GM12878 (cell line): ENCODE results near the gene TMCO1. TPM values are rescaled to one million over a fixed set of nuclear protein-coding genes. Genes with fewer than 3 reads are reported as not detected.

Source experiments
- CUX1 ChIP-seq: IDR thresholded peaks from 2 replicates; pipeline ENCODE4 v1.6.1; 2012; ENCODE audit warnings: improper control_type of control experiment, low read depth, low read length; ENCODE audit not compliant: insufficient replicate concordance
- EED ChIP-seq: sonication (generic); IDR thresholded peaks from 2 replicates; pipeline ENCODE4 v1.6.1; 2016; ENCODE audit warnings: antibody characterized with exemption, low read depth
- ETV6 ChIP-seq, 2 experiments: fragments of 450-650 bp in 1 of 2; IDR thresholded peaks in 1 of 2; conservative IDR thresholded peaks in 1 of 2; 2 replicates each; pipeline ENCODE4 v1.6.1; 2014; ENCODE audit warnings: antibody characterized with exemption in 1 of 2, borderline replicate concordance in 1 of 2, low read depth in 1 of 2, mild to moderate bottlenecking in 1 of 2, moderate library complexity in 1 of 2
- EZH2 ChIP-seq: IDR thresholded peaks from 2 replicates; pipeline ENCODE4 v1.6.1; 2012; ENCODE audit warnings: low read depth, mild to moderate bottlenecking, control low read depth, inconsistent platforms, low read length, borderline replicate concordance; ENCODE audit not compliant: control insufficient read depth
- FOXK2 ChIP-seq: fragments of 450-650 bp; IDR thresholded peaks from 2 replicates; pipeline ENCODE4 v1.6.1; 2017; ENCODE audit warnings: mild to moderate bottlenecking, moderate library complexity
- FOXM1 ChIP-seq: IDR thresholded peaks from 2 replicates; pipeline ENCODE4 v1.6.1; 2012; ENCODE audit warnings: low read depth, mild to moderate bottlenecking, inconsistent platforms, low read length, moderate library complexity
- HDAC6 ChIP-seq: fragments of 200-600 bp; sonication (generic); IDR thresholded peaks from one replicate; pipeline ENCODE4 v1.8.0; 2017; ENCODE audit warnings: antibody characterized with exemption; ENCODE audit not compliant: unreplicated experiment
- KLF5 ChIP-seq: fragments of 450-650 bp; IDR thresholded peaks from 2 replicates; pipeline ENCODE4 v1.6.1; 2014; ENCODE audit warnings: mild to moderate bottlenecking; ENCODE audit not compliant: partially characterized antibody
- NKRF ChIP-seq: fragments of 450-650 bp; conservative IDR thresholded peaks from 2 replicates; pipeline ENCODE4 v1.6.1; 2017; ENCODE audit warnings: mild to moderate bottlenecking, moderate library complexity
- POU2F2 ChIP-seq: IDR thresholded peaks from 3 replicates; pipeline ENCODE4 v1.6.1; 2011; ENCODE audit warnings: low read depth, mild to moderate bottlenecking, low read length, borderline replicate concordance
- PRDM15 ChIP-seq: fragments of 450-650 bp; formaldehyde crosslinking; IDR thresholded peaks from 2 replicates; pipeline ENCODE4 v1.4.0; 2020; ENCODE audit warnings: mild to moderate bottlenecking, moderate library complexity
- RAD51 ChIP-seq: fragments of 450-650 bp; IDR thresholded peaks from 2 replicates; pipeline ENCODE4 v1.6.1; 2016; ENCODE audit warnings: moderate library complexity, mild to moderate bottlenecking, inconsistent platforms
- SP1 ChIP-seq: IDR thresholded peaks from one replicate; pipeline ENCODE4 v1.6.1; 2011; ENCODE audit warnings: low read depth, low read length
- SREBF1 ChIP-seq: IDR thresholded peaks from 2 replicates; pipeline ENCODE4 v1.6.1; 2012; ENCODE audit warnings: mild to moderate bottlenecking, low read length
- SRF ChIP-seq, 2 experiments: IDR thresholded peaks; 2 replicates each; pipeline ENCODE4 v1.6.1; 2011; ENCODE audit warnings: low read depth in 2 of 2, low read length in 2 of 2, mild to moderate bottlenecking in 1 of 2, moderate library complexity in 1 of 2
- YY1 ChIP-seq: IDR thresholded peaks from 2 replicates; pipeline ENCODE4 v1.6.1; 2011; ENCODE audit warnings: low read depth, mild to moderate bottlenecking, low read length
- ZNF217 ChIP-seq: fragments of 450-650 bp; IDR thresholded peaks from 2 replicates; pipeline ENCODE4 v1.6.1; 2017; ENCODE audit warnings: antibody characterized with exemption, mild to moderate bottlenecking
- ZNF24 ChIP-seq: fragments of 450-650 bp; IDR thresholded peaks from 2 replicates; pipeline ENCODE4 v1.6.1; 2017; ENCODE audit warnings: antibody characterized with exemption, mild to moderate bottlenecking
- polyA plus RNA-seq, 11 experiments: library from polyadenylated mRNA; depleted of rRNA in 4 of 11; unstranded in 6 of 11; stranded (reverse) in 5 of 11; fragments of >200 nt; fragmentation: Nextera tagmentation in 4 of 11; fragmentation: Illumina TruSeq in 1 of 11; extraction: Ambion mirVana in 4 of 11; extraction: Trizol in 1 of 11; gene quantifications; 1 replicate in 1 of 11; 2 replicates in 10 of 11; pipeline versions ENCODE4 v1.2.1 to v1.2.3, GENCODE V29; 2011 to 2016; ENCODE audit warnings: inconsistent platforms in 2 of 11, missing spikeins in 2 of 11, low read depth in 1 of 11
- total RNA-seq, 4 experiments: library from RNA; depleted of rRNA in 3 of 4; stranded (reverse); fragments of >200 nt in 3 of 4; fragmentation: Illumina TruSeq in 1 of 4; extraction: Trizol in 1 of 4; gene quantifications; 2 replicates each; pipeline versions ENCODE4 v1.2.1 to v1.2.3, GENCODE V29; 2013 to 2021

The TMCO1 gene
- total and polyA plus RNA-seq, 10 of the 15 experiments (the other 5 are each of a cell fraction or from before 2014, with no cell fraction given), result 50.3 to 253 (median 126) TPM

GRCh38 chr1:165768513-165769394 lies at the start of gene TMCO1 (continued):
- TF ChIP-seq NKRF (peak; percentile 44), FOXM1 (0 out of 2 replicates have a peak, but pooled peaks have one; percentile 43), PRDM15 (no peak), EED (no peak), EZH2 (no peak), RAD51 (no peak), ETV6 (conservative IDR thresholded peaks at IDR 0.05 in 1 of 2, IDR thresholded peaks at IDR 0.05 in 1 of 2; ENCODE audit: borderline replicate concordance in 1 of 2, low read depth in 1 of 2) (peak in 1 of 2 experiments; percentile 93; a peak in 2 of 4 replicates), CUX1 (no peak), YY1 (peak; percentile 88), FOXK2 (no peak), SP1 (peak; percentile 39), POU2F2 (peak; percentile 86; the same call in 2 of the 3 replicates), SREBF1 (peak; percentile 69; the same call in 1 of the 2 replicates), KLF5 (no peak), ZNF24 (no peak), SRF (IDR thresholded peaks at IDR 0.05; ENCODE audit: low read depth in 2 of 2, low read length in 2 of 2) (0 out of 4 replicates have a peak, but pooled peaks of 1 of the 2 experiments have one; percentile 32), HDAC6 (no peak), ZNF217 (no peak)
